ENCODE results near the gene MMP28. TPM values are rescaled to one million over a fixed set of nuclear protein-coding genes. Genes with fewer than 3 reads are reported as not detected.

MMP28 gene
- total and polyA plus RNA-seq, 10 of the 15 experiments (the other 5 are each of a cell fraction or from before 2014, with no cell fraction given): not detected

- H2AFZ ChIP-seq (ENCODE audit: control insufficient read depth, low read depth, low read length): no peak overlapping the region
- ChIA-PET SMC1A (ENCODE audit: uncharacterized antibody, unreplicated experiment) (interaction anchor here (0.8 kb wide), 1 partner anchor 130 kb away, joined by 3 read pairs; no protein-coding TSS in a partner anchor), POLR2A (no interaction called here), CTCF (interaction anchor here (0.6 to 6.0 kb wide), 2 partner anchors 33 to 131 kb away, joined by 3 to 116 read pairs; no protein-coding TSS in a partner anchor), RAD21 (ENCODE audit: unreplicated experiment) (interaction anchor here (1.2 kb wide), 1 partner anchor 131 kb away, joined by 3 read pairs; no protein-coding TSS in a partner anchor)
- peaks cover 2 to 3% of the 10 kb centered on the region in 2 experiments; a peak in 2 of 4 replicates for H3K27me3 ChIP-seq (replicated peaks in 1 of 2; ENCODE audit: control insufficient read depth in 2 of 2, insufficient read depth in 2 of 2, low read length in 1 of 2)
- H3K79me2 ChIP-seq (ENCODE audit: control insufficient read depth, insufficient read depth, low read length): no peaks in the 10 kb centered on the region
- no peak overlapping the region for H3K27ac ChIP-seq (ENCODE audit: control insufficient read depth, insufficient read depth)
- ATAC-seq: no peak
- no peaks in the 10 kb centered on the region for H3K9me3 ChIP-seq (replicated peaks; ENCODE audit: control insufficient read depth, insufficient read depth, low read length)
- no peaks in the 10 kb centered on the region for H3K4me1 ChIP-seq (ENCODE audit: control insufficient read depth, insufficient read depth, low read length)
- in situ Hi-C loops (cut with MboI): loop anchor here (10.0 kb wide), 1 partner anchor 579 kb away; no protein-coding TSS in a partner anchor
- no peak overlapping the region for H3K9ac ChIP-seq (ENCODE audit: control insufficient read depth, insufficient read depth, low read length)
- 49% methylated on average over 7 of the region's 7 CpGs for WGBS (ENCODE audit: insufficient coverage, insufficient replicate concordance, low lambda C conversion rate, missing lambda C conversion rate)
- no peak for FAIRE-seq
- H4K20me1 ChIP-seq (ENCODE audit: control insufficient read depth, insufficient read depth): no peaks in the 10 kb centered on the region
- no peak overlapping the region for H3K4me3 ChIP-seq
- DNase-seq (ENCODE audit: low read depth, low spot score): no peak
- TF ChIP-seq ZBED1 (IDR thresholded peaks at IDR 0.05; ENCODE audit: borderline replicate concordance) (no peak), SIX5 (IDR thresholded peaks at IDR 0.05; ENCODE audit: low read depth, low read length, severe bottlenecking) (no peak), CHD4 (IDR thresholded peaks at IDR 0.05) (no peak), REST (IDR thresholded peaks at IDR 0.05; ENCODE audit: low read depth, low read length) (peak; percentile 84), KDM1A (IDR thresholded peaks at IDR 0.05; ENCODE audit: borderline replicate concordance) (no peak), RELA (IDR thresholded peaks at IDR 0.05; ENCODE audit: borderline replicate concordance, partially characterized antibody) (no peak), SPI1 (IDR thresholded peaks at IDR 0.05; ENCODE audit: borderline replicate concordance, insufficient read depth, low read depth, low read length) (0 out of 2 replicates have a peak, but pooled peaks have one; percentile 12), YY1 (IDR thresholded peaks at IDR 0.05; ENCODE audit: low read depth, low read length) (no peak), POLR2AphosphoS2 (IDR thresholded peaks at IDR 0.05; ENCODE audit: low read depth, low read length) (no peak)
- intact Hi-C loops (cut with micrococcal nuclease; ENCODE audit: unreplicated experiment): loop anchor here (10.0 kb wide), 1 partner anchor 1319 kb away; no protein-coding TSS in a partner anchor
- BruUV-seq (replicated peaks): no TSS peak
- H3K4me2 ChIP-seq (ENCODE audit: control insufficient read depth, insufficient read depth): no peak overlapping the region
- H3K36me3 ChIP-seq (ENCODE audit: control insufficient read depth in 2 of 2, insufficient read depth in 2 of 2, low read length in 1 of 2): no peaks in the 10 kb centered on the region
Observed at GRCh38 chr17:35743626-35744328, 51.7 kb downstream of the MMP28 start.
